PC-9 (cell line): ENCODE results near the gene GATD1.

Source experiments
- EZH2 ChIP-seq: fragments of 200-600 bp; sonication (generic); IDR thresholded peaks from 2 replicates; pipeline ENCODE4 v1.8.0; 2017; ENCODE audit warnings: antibody characterized with exemption, low read depth
- TF ChIP-seq, protein P1 (sequence below): fragments of 200-600 bp; sonication (generic); conservative IDR thresholded peaks from 2 replicates; pipeline ENCODE4 v1.6.1; 2017; ENCODE audit warnings: mixed run types, antibody characterized with exemption, mild to moderate bottlenecking, moderate library complexity

DNA sequence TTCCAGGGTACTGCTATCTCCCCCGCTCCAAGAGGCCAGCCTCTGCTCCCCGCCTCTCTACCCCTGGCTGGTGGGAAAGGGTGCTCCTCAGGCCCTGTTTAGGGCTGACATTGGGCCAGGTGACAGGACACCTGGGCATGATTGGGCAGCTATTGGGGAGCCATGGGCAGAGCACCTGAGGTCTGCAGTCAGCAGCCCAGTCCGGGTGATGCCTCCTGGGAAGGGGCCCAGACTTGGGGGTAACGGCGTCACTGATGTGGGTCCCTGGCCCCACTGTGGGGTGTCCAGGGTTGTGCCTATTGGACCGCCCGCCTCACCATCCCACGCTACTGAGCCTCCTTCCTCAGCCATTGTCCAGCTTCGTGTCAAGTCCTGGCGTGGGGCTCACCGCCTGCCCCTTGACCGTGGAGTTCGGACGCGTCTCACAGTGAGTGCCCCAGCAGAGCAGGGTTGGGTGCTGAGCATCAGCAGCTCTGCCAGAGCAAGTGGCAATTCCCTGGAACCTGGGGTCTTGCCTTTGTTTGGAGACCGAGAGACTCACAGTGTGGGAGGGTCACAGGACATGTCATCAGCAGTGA is 2.8 kb upstream of the GATD1 start:
- TF ChIP-seq, protein P1, sequence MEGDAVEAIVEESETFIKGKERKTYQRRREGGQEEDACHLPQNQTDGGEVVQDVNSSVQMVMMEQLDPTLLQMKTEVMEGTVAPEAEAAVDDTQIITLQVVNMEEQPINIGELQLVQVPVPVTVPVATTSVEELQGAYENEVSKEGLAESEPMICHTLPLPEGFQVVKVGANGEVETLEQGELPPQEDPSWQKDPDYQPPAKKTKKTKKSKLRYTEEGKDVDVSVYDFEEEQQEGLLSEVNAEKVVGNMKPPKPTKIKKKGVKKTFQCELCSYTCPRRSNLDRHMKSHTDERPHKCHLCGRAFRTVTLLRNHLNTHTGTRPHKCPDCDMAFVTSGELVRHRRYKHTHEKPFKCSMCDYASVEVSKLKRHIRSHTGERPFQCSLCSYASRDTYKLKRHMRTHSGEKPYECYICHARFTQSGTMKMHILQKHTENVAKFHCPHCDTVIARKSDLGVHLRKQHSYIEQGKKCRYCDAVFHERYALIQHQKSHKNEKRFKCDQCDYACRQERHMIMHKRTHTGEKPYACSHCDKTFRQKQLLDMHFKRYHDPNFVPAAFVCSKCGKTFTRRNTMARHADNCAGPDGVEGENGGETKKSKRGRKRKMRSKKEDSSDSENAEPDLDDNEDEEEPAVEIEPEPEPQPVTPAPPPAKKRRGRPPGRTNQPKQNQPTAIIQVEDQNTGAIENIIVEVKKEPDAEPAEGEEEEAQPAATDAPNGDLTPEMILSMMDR, result no peak
- no peak for TF ChIP-seq EZH2
